GM10266 (cell line): ENCODE data around the gene GMPPB.
"Not testable (repeated sequence)": the region's sequence is repeated elsewhere in the genome, so short reads cannot be mapped to it uniquely, and the experiment has no call there.

Source experiments
- DNase-seq: peaks from one replicate; pipeline ENCODE4 v3.0.0; 2012; ENCODE audit errors: extremely low spot score
- CTCF ChIP-seq: IDR thresholded peaks from 2 replicates; pipeline ENCODE4 v1.5.1; 2012; ENCODE audit warnings: mild to moderate bottlenecking, low read depth; ENCODE audit not compliant: control insufficient read depth, insufficient read depth; ENCODE audit errors: missing control alignments

Gene GMPPB

GRCh38 chr3:49684453-49684852, 39.3 kb downstream of the GMPPB start:
- not testable (repeated sequence) for DNase-seq

- no peak for TF ChIP-seq CTCF
- DNase-seq = no peak
These were observed 40.6 kb downstream of the GMPPB start for GRCh38 chr3:49683162-49683561.

GRCh38 chr3:49681543-49681942, 42.2 kb downstream of the GMPPB start:
- TF ChIP-seq CTCF = no peak
- DNase-seq = no peak

- no peak for DNase-seq
- no peak for TF ChIP-seq CTCF
These were observed 42.6 kb downstream of the GMPPB start for GRCh38 chr3:49681232-49681522.

GRCh38 chr3:49680493-49681231, 43.1 kb downstream of the GMPPB start:
- TF ChIP-seq CTCF = no peak
- no peak for DNase-seq

GRCh38 chr3:49675912-49676311, 47.8 kb downstream of the GMPPB start:
- TF ChIP-seq CTCF = no peak
- no peak for DNase-seq

- no peak for TF ChIP-seq CTCF
- DNase-seq = no peak
These were observed 49.2 kb downstream of the GMPPB start for GRCh38 chr3:49674497-49674983.
